ENCODE results near the gene CACNA1B. TPM values are rescaled to one million over a fixed set of nuclear protein-coding genes. Genes with fewer than 3 reads are reported as not detected.

Gene CACNA1B
- total RNA-seq, 1 experiment from 2014 or later = not detected

DNA sequence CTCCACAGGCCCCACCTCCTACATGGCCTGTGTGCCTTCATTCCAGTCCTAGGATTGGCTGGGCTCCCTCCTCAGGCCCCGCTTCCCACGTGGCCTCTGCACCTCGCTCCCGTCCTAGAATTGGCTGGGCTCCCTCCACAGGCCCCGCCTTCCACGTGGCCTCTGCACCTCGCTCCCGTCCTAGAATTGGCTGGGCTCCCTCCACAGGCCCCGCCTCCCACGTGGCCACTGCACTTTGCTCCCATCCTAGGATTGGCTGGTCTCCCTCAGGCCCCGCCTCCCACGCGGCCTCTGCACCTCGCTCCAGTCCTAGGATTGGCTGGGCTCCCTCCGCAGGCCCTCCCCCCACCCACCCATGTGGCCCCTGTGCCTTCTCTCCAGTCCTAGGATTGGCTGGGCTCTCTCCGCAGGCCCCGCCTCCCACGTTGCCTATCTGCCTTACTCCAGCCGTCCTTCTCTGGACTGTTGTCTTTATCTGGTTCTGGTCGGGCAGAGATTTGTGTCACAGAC lies 45.3 kb upstream of the CACNA1B start:
- no peak for DNase-seq
- peaks cover 9% of the 10 kb centered on the region for H3K36me3 Mint-ChIP-seq (ENCODE audit: insufficient read depth, unreplicated experiment)
- no peak overlapping the region for H3K4me3 Mint-ChIP-seq (ENCODE audit: low read depth, unreplicated experiment)
- intact Hi-C loops (cut with micrococcal nuclease; ENCODE audit: unreplicated experiment) = no loop called here
- H3K4me1 Mint-ChIP-seq (ENCODE audit: low read depth, unreplicated experiment) = no peaks in the 10 kb centered on the region
- H3K9me3 Mint-ChIP-seq (ENCODE audit: low read depth, unreplicated experiment) = no peaks in the 10 kb centered on the region
- no peak overlapping the region for H3K27ac Mint-ChIP-seq (ENCODE audit: unreplicated experiment)
- BruUV-seq (replicated peaks) = no TSS peak
- no peaks in the 10 kb centered on the region for H3K27me3 Mint-ChIP-seq (ENCODE audit: unreplicated experiment)
- TF ChIP-seq, protein P1, sequence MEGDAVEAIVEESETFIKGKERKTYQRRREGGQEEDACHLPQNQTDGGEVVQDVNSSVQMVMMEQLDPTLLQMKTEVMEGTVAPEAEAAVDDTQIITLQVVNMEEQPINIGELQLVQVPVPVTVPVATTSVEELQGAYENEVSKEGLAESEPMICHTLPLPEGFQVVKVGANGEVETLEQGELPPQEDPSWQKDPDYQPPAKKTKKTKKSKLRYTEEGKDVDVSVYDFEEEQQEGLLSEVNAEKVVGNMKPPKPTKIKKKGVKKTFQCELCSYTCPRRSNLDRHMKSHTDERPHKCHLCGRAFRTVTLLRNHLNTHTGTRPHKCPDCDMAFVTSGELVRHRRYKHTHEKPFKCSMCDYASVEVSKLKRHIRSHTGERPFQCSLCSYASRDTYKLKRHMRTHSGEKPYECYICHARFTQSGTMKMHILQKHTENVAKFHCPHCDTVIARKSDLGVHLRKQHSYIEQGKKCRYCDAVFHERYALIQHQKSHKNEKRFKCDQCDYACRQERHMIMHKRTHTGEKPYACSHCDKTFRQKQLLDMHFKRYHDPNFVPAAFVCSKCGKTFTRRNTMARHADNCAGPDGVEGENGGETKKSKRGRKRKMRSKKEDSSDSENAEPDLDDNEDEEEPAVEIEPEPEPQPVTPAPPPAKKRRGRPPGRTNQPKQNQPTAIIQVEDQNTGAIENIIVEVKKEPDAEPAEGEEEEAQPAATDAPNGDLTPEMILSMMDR (IDR thresholded peaks at IDR 0.05; ENCODE audit: unreplicated experiment) = no peak
- CTCF ChIA-PET = no interaction called here

DNA sequence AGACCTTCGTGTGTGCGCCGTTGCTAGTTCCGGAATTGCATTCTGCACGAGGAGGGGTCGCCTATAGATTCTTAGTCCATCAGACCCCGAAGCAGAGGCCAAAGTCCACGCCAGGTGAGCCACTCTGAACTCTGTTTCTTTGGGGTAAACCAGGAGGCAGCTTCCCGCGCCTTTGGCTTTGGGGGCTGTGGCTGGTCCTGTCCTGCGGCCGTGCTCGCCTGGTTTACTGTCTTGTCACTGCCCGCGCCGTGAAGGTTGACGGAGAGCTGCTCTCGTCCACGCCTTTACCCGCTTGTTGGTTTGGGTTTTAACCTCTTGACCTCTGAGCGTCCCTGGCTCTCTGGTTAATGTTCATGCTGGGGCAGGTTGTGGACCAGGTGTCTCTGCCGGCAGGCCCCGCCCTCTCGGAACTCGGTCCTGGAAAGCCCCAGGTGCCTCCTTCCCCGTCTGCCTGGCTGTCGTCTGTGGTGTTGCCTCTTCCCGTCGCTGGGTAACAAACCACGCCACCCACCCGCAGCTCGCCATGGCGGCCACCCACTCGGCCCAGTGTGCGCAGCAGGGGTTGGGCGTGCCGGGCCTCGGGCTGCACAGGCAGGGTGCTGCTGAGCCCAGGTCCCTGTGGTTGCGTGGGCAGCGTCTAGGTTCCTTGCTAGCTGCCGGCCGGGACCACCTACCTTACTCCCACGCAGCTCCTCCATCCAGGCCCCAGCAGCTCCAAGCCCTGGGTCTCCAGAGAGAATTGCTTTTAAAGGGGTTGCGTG lies 44.6 kb upstream of the CACNA1B start:
- H3K36me3 Mint-ChIP-seq (ENCODE audit: insufficient read depth, unreplicated experiment) = peaks cover 9% of the 10 kb centered on the region

GRCh38 chr9:137833721-137834613 lies 43.6 kb upstream of the CACNA1B start:
- TF ChIP-seq, protein P1 (IDR thresholded peaks at IDR 0.05; ENCODE audit: unreplicated experiment) = no peak
- Mint-ChIP-seq H3K36me3 (ENCODE audit: insufficient read depth, unreplicated experiment) (peaks cover 9% of the 10 kb centered on the region), H3K27ac (ENCODE audit: unreplicated experiment) (no peak overlapping the region), H3K4me1 (ENCODE audit: low read depth, unreplicated experiment) (no peaks in the 10 kb centered on the region), H3K27me3 (ENCODE audit: unreplicated experiment) (no peaks in the 10 kb centered on the region), H3K9me3 (ENCODE audit: low read depth, unreplicated experiment) (no peaks in the 10 kb centered on the region), H3K4me3 (ENCODE audit: low read depth, unreplicated experiment) (no peak overlapping the region)
- DNase-seq = no peak
- CTCF ChIA-PET = no interaction called here
- no TSS peak for BruUV-seq (replicated peaks)
- intact Hi-C loops (cut with micrococcal nuclease; ENCODE audit: unreplicated experiment) = no loop called here

More for the DNA sequence above, 44.6 kb upstream of the CACNA1B start:
- Mint-ChIP-seq H3K4me3 (ENCODE audit: low read depth, unreplicated experiment) (no peak overlapping the region), H3K27ac (ENCODE audit: unreplicated experiment) (no peak overlapping the region), H3K9me3 (ENCODE audit: low read depth, unreplicated experiment) (no peaks in the 10 kb centered on the region), H3K4me1 (ENCODE audit: low read depth, unreplicated experiment) (no peaks in the 10 kb centered on the region), H3K27me3 (ENCODE audit: unreplicated experiment) (no peaks in the 10 kb centered on the region)
- CTCF ChIA-PET = no interaction called here
- DNase-seq = no peak
- intact Hi-C loops (cut with micrococcal nuclease; ENCODE audit: unreplicated experiment) = no loop called here
- TF ChIP-seq, protein P1 (IDR thresholded peaks at IDR 0.05; ENCODE audit: unreplicated experiment) = no peak
- BruUV-seq (replicated peaks) = no TSS peak

DNA sequence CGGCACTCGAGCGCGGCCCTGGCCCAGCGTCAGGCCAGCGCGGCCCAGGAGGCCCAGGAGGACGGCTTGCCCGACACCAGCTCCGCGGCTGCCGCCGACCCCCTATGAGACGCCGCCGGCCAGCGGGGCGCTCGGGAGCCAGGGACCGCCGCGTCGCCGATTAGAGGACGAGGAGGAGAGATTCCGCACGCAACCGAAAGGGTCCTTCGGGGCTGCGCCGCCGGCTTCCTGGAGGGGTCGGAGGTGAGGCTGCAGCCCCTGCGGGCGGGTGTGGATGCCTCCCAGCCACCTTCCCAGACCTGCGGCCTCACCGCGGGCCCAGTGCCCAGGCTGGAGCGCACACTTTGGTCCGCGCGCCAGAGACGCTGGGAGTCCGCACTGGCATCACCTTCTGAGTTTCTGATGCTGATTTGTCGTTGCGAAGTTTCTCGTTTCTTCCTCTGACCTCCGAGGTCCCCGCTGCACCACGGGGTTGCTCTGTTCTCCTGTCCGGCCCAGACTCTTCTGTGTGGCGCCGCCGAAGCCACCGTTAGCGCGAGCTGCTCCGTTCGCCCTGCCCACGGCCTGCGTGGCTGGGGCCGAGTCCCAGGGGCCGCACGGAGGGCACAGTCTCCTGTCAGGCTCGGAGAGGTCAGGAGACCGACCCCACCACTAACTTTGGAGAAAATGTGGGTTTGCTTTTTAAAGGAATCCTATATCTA lies 42.6 kb upstream of the CACNA1B start:
- H3K4me1 Mint-ChIP-seq (ENCODE audit: low read depth, unreplicated experiment) = no peaks in the 10 kb centered on the region
- intact Hi-C loops (cut with micrococcal nuclease; ENCODE audit: unreplicated experiment) = no loop called here
- H3K27ac Mint-ChIP-seq (ENCODE audit: unreplicated experiment) = no peak overlapping the region
- TF ChIP-seq, protein P1 (IDR thresholded peaks at IDR 0.05; ENCODE audit: unreplicated experiment) = no peak
- DNase-seq = no peak
- H3K27me3 Mint-ChIP-seq (ENCODE audit: unreplicated experiment) = no peaks in the 10 kb centered on the region
- H3K4me3 Mint-ChIP-seq (ENCODE audit: low read depth, unreplicated experiment) = no peak overlapping the region
- no TSS peak for BruUV-seq (replicated peaks)
- CTCF ChIA-PET = no interaction called here
- H3K9me3 Mint-ChIP-seq (ENCODE audit: low read depth, unreplicated experiment) = no peaks in the 10 kb centered on the region
- H3K36me3 Mint-ChIP-seq (ENCODE audit: insufficient read depth, unreplicated experiment) = peaks cover 9% of the 10 kb centered on the region
